ENCODE data around the gene MRAP.

MRAP gene

GRCh38 chr21:32298658-32299081 lies at the start of gene MRAP:
MRAP (plus strand) TSS chr21:32298855; CDS start chr21:32298972, 117 bp downstream.
- no peaks in the 10 kb centered on the region for H3K79me2 ChIP-seq (ENCODE audit: insufficient read depth, low read length)
- H2AFZ ChIP-seq (ENCODE audit: low read depth, low read length, severe bottlenecking) = no peak within 1 kb of the TSS
- H3K4me3 ChIP-seq (ENCODE audit: insufficient read depth, low read length, poor library complexity, severe bottlenecking) = no peak within 1 kb of the TSS
- H3K9ac ChIP-seq (ENCODE audit: low read length) = no peak within 1 kb of the TSS
- no peaks in the 10 kb centered on the region for H4K20me1 ChIP-seq (ENCODE audit: low read depth, low read length)
- no peaks in the 10 kb centered on the region for H3K9me3 ChIP-seq (ENCODE audit: insufficient read depth, low read length)
- no peaks in the 10 kb centered on the region for H3K36me3 ChIP-seq (ENCODE audit: low read length)
- H3K27ac ChIP-seq (ENCODE audit: low read depth, low read length) = no peak within 1 kb of the TSS
- TF ChIP-seq, protein P1, sequence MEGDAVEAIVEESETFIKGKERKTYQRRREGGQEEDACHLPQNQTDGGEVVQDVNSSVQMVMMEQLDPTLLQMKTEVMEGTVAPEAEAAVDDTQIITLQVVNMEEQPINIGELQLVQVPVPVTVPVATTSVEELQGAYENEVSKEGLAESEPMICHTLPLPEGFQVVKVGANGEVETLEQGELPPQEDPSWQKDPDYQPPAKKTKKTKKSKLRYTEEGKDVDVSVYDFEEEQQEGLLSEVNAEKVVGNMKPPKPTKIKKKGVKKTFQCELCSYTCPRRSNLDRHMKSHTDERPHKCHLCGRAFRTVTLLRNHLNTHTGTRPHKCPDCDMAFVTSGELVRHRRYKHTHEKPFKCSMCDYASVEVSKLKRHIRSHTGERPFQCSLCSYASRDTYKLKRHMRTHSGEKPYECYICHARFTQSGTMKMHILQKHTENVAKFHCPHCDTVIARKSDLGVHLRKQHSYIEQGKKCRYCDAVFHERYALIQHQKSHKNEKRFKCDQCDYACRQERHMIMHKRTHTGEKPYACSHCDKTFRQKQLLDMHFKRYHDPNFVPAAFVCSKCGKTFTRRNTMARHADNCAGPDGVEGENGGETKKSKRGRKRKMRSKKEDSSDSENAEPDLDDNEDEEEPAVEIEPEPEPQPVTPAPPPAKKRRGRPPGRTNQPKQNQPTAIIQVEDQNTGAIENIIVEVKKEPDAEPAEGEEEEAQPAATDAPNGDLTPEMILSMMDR (IDR thresholded peaks at IDR 0.05; ENCODE audit: insufficient read depth, low read length, poor library complexity, severe bottlenecking) = no peak
- no peak for TF ChIP-seq EZH2phosphoT487 (conservative IDR thresholded peaks at IDR 0.05; ENCODE audit: low read length)
- H3F3A ChIP-seq (ENCODE audit: insufficient read depth) = no peaks in the 10 kb centered on the region
- H3K9me2 ChIP-seq (replicated peaks; ENCODE audit: insufficient read depth, low read length) = no peaks in the 10 kb centered on the region
- H3K27me3 ChIP-seq (ENCODE audit: low read length) = no peaks in the 10 kb centered on the region
- no peak within 1 kb of the TSS for H3K4me2 ChIP-seq (ENCODE audit: low read depth, low read length, poor library complexity, severe bottlenecking)

DNA sequence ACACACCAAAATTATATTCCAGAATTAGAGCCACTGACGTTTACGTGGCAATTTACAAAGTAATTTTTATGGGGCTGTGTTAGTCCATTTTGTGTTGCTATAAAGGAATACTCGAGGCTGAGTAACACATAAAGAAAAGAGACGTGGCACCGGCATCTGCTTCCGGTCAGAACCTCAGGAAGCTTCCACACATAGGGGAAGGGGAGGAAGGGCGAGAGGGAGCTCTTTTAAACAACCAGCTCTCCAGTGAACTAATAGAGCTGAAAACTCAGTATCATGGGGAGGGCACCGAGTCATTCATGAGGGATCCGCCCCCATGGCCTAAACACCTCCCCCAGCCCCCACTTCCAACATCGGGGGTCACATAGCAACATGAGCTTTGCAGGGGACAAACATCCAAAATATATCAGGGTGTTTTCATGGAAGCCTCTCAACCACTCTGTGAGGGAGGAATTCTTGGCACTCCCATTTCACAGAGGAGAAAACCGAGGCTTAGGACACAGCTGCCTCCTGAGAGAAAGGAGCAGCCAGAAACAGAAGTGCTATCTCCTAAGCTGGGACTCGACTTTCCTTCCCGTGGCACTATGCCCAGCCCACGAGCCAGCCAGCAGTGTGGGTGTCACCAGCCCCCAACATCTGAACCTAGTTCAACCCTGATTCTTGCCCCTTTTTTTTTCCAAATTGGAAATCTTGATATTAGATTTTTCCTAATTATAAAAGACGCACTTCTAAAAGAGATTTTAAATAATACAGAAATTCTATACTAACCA lies 49.0 kb upstream of the MRAP start:
- no peaks in the 10 kb centered on the region for H3K9me3 ChIP-seq (ENCODE audit: insufficient read depth, low read length)
- no peaks in the 10 kb centered on the region for H3K36me3 ChIP-seq (ENCODE audit: low read length)
- H3F3A ChIP-seq (ENCODE audit: insufficient read depth) = no peaks in the 10 kb centered on the region
- H3K27ac ChIP-seq (ENCODE audit: low read depth, low read length) = no peak overlapping the region
- H3K4me3 ChIP-seq (ENCODE audit: insufficient read depth, low read length, poor library complexity, severe bottlenecking) = no peak overlapping the region
- no peak overlapping the region for H3K9ac ChIP-seq (ENCODE audit: low read length)
- H2AFZ ChIP-seq (ENCODE audit: low read depth, low read length, severe bottlenecking) = no peak overlapping the region
- H4K20me1 ChIP-seq (ENCODE audit: low read depth, low read length) = no peaks in the 10 kb centered on the region
- no peak for TF ChIP-seq EZH2phosphoT487 (conservative IDR thresholded peaks at IDR 0.05; ENCODE audit: low read length)
- TF ChIP-seq, protein P1 (IDR thresholded peaks at IDR 0.05; ENCODE audit: insufficient read depth, low read length, poor library complexity, severe bottlenecking) = no peak
- no peak overlapping the region for H3K4me2 ChIP-seq (ENCODE audit: low read depth, low read length, poor library complexity, severe bottlenecking)
- no peaks in the 10 kb centered on the region for H3K27me3 ChIP-seq (ENCODE audit: low read length)
- H3K79me2 ChIP-seq (ENCODE audit: insufficient read depth, low read length) = no peaks in the 10 kb centered on the region
- no peaks in the 10 kb centered on the region for H3K9me2 ChIP-seq (replicated peaks; ENCODE audit: insufficient read depth, low read length)

- TF ChIP-seq EZH2phosphoT487 (conservative IDR thresholded peaks at IDR 0.05; ENCODE audit: low read length) = no peak
- TF ChIP-seq, protein P1 (IDR thresholded peaks at IDR 0.05; ENCODE audit: insufficient read depth, low read length, poor library complexity, severe bottlenecking) = no peak
- Histone ChIP-seq H3K27ac (ENCODE audit: low read depth, low read length) (no peak overlapping the region), H3K4me3 (ENCODE audit: insufficient read depth, low read length, poor library complexity, severe bottlenecking) (no peak overlapping the region), H3K27me3 (ENCODE audit: low read length) (no peaks in the 10 kb centered on the region), H3K36me3 (ENCODE audit: low read length) (no peaks in the 10 kb centered on the region), H3F3A (ENCODE audit: insufficient read depth) (no peaks in the 10 kb centered on the region), H3K9ac (ENCODE audit: low read length) (no peak overlapping the region), H3K4me2 (ENCODE audit: low read depth, low read length, poor library complexity, severe bottlenecking) (no peak overlapping the region), H4K20me1 (ENCODE audit: low read depth, low read length) (no peaks in the 10 kb centered on the region), H3K9me2 (replicated peaks; ENCODE audit: insufficient read depth, low read length) (no peaks in the 10 kb centered on the region), H3K79me2 (ENCODE audit: insufficient read depth, low read length) (no peaks in the 10 kb centered on the region), H3K9me3 (ENCODE audit: insufficient read depth, low read length) (no peaks in the 10 kb centered on the region), H2AFZ (ENCODE audit: low read depth, low read length, severe bottlenecking) (no peak overlapping the region)
Observed at GRCh38 chr21:32252136-32252535, 46.5 kb upstream of the MRAP start.

Measured in SU-DHL-6 (cell line).